WTC11 (cell line): ENCODE data around the gene UGT1A10. TPM values are rescaled to one million over a fixed set of nuclear protein-coding genes. Genes with fewer than 3 reads are reported as not detected.

ENCODE experiments used
- ATAC-seq: fragments of 200-7000 bp; cut with Tn5 transposase; 2 replicates; pipeline ENCODE4 v1.10.0; 2021; ENCODE audit warnings: mild to moderate bottlenecking, moderate library complexity
- CTCF ChIA-PET: fragments of 300-600 bp; sonication (Branson Sonifier 250); formaldehyde crosslinking; loops from one replicate; lab custom pipeline; 2021; ENCODE audit warnings: antibody characterized with exemption; lab: Charles Lee
- POLR2A ChIA-PET: fragments of 350-600 bp; sonication (Branson Sonifier 250); formaldehyde crosslinking; loops from one replicate; lab custom pipeline; 2021; ENCODE audit warnings: antibody characterized with exemption; lab: Charles Lee
- DNase-seq: peaks from one replicate; pipeline ENCODE4 v3.0.0; 2021; ENCODE audit warnings: low spot score
- H3K27ac Mint-ChIP-seq: 2 replicates; pipeline ENCODE4 v1.8.0; 2021; ENCODE audit warnings: mixed read lengths
- H3K27me3 Mint-ChIP-seq: 2 replicates; pipeline ENCODE4 v1.8.0; 2021; ENCODE audit warnings: low read depth, mild to moderate bottlenecking, moderate library complexity, mixed read lengths
- H3K36me3 Mint-ChIP-seq: 2 replicates; pipeline ENCODE4 v1.8.0; 2021; ENCODE audit warnings: mixed read lengths
- H3K4me1 Mint-ChIP-seq: 2 replicates; pipeline ENCODE4 v1.8.0; 2022; ENCODE audit warnings: mixed read lengths
- H3K4me3 Mint-ChIP-seq: 2 replicates; pipeline ENCODE4 v1.8.0; 2021; ENCODE audit warnings: mild to moderate bottlenecking, moderate library complexity, mixed read lengths
- H3K9me3 Mint-ChIP-seq: 2 replicates; pipeline ENCODE4 v1.8.0; 2021; ENCODE audit warnings: mixed read lengths
- CBFB ChIP-seq: sonication (generic); formaldehyde crosslinking; IDR thresholded peaks from 2 replicates; pipeline ENCODE4 v1.8.1; 2022; ENCODE audit warnings: mild to moderate bottlenecking, low read depth, missing genetic modification reagents
- CREM ChIP-seq: sonication (generic); formaldehyde crosslinking; IDR thresholded peaks from 2 replicates; pipeline ENCODE4 v1.8.1; 2022; ENCODE audit warnings: mild to moderate bottlenecking, missing genetic modification reagents, moderate library complexity
- ELF4 ChIP-seq: sonication (generic); formaldehyde crosslinking; IDR thresholded peaks from 2 replicates; pipeline ENCODE4 v1.8.1; 2022; ENCODE audit warnings: low read depth, mild to moderate bottlenecking, moderate library complexity, missing genetic modification reagents
- EMX1 ChIP-seq: fragments of 250-450 bp; sonication (Bioruptor Pico); IDR thresholded peaks from 2 replicates; pipeline ENCODE4 v1.8.0; 2021; ENCODE audit warnings: mild to moderate bottlenecking
- GRHL2 ChIP-seq: fragments of 250-450 bp; sonication (Bioruptor Pico); IDR thresholded peaks from 2 replicates; pipeline ENCODE4 v1.8.0; 2022; ENCODE audit warnings: mild to moderate bottlenecking, moderate library complexity; ENCODE audit not compliant: insufficient replicate concordance, severe bottlenecking
- IRF2 ChIP-seq: sonication (generic); formaldehyde crosslinking; IDR thresholded peaks from 2 replicates; pipeline ENCODE4 v1.8.0; 2022; ENCODE audit warnings: low read depth, missing genetic modification reagents, borderline replicate concordance
- JAZF1 ChIP-seq: fragments of 250-450 bp; sonication (Bioruptor Pico); IDR thresholded peaks from 2 replicates; pipeline ENCODE4 v1.9.0; 2021; ENCODE audit warnings: moderate library complexity, mild to moderate bottlenecking, inconsistent platforms
- JUN ChIP-seq: sonication (generic); formaldehyde crosslinking; IDR thresholded peaks from 2 replicates; pipeline ENCODE4 v1.8.0; 2023; ENCODE audit warnings: mild to moderate bottlenecking, missing genetic modification reagents
- NFATC4 ChIP-seq: fragments of 250-450 bp; sonication (Bioruptor Pico); IDR thresholded peaks from 2 replicates; pipeline ENCODE4 v1.9.0; 2021; ENCODE audit warnings: mild to moderate bottlenecking
- SMAD3 ChIP-seq: sonication (generic); formaldehyde crosslinking; IDR thresholded peaks from 2 replicates; pipeline ENCODE4 v1.8.0; 2022; ENCODE audit warnings: missing genetic modification reagents, mild to moderate bottlenecking, borderline replicate concordance
- TEAD4 ChIP-seq: sonication (generic); formaldehyde crosslinking; IDR thresholded peaks from 2 replicates; pipeline ENCODE4 v1.8.0; 2022; ENCODE audit warnings: mild to moderate bottlenecking, missing genetic modification reagents
- ZNF396 ChIP-seq: fragments of 250-450 bp; sonication (Bioruptor Pico); IDR thresholded peaks from 2 replicates; pipeline ENCODE4 v1.8.0; 2021; ENCODE audit warnings: mild to moderate bottlenecking, moderate library complexity, borderline replicate concordance
- ZNF416 ChIP-seq: fragments of 250-450 bp; sonication (Bioruptor Pico); IDR thresholded peaks from 2 replicates; pipeline ENCODE4 v1.9.0; 2021; ENCODE audit warnings: mild to moderate bottlenecking, inconsistent platforms
- ZNF671 ChIP-seq: fragments of 250-450 bp; sonication (Bioruptor Pico); IDR thresholded peaks from 2 replicates; pipeline ENCODE4 v1.8.0; 2021; ENCODE audit warnings: mild to moderate bottlenecking
- total RNA-seq: library from RNA; stranded (reverse); gene quantifications from 3 replicates; pipeline ENCODE4 v1.2.3, GENCODE V29; 2021
- TF ChIP-seq, protein P1 (sequence below): sonication (generic); formaldehyde crosslinking; IDR thresholded peaks from 2 replicates; pipeline ENCODE4 v1.8.1; 2022; ENCODE audit warnings: missing genetic modification reagents, borderline replicate concordance
- TF ChIP-seq, protein P2 (sequence below): fragments of 250-450 bp; sonication (Bioruptor Pico); IDR thresholded peaks from 2 replicates; pipeline ENCODE4 v1.9.0; 2021; ENCODE audit warnings: mild to moderate bottlenecking
- TF ChIP-seq, protein P3 (sequence below): sonication (generic); formaldehyde crosslinking; IDR thresholded peaks from 2 replicates; pipeline ENCODE4 v1.8.1; 2022; ENCODE audit warnings: low read depth, mild to moderate bottlenecking, moderate library complexity, missing genetic modification reagents, borderline replicate concordance
- TF ChIP-seq, protein P4 (sequence below): sonication (generic); formaldehyde crosslinking; IDR thresholded peaks from 2 replicates; pipeline ENCODE4 v1.8.1; 2023; ENCODE audit warnings: mild to moderate bottlenecking, missing genetic modification reagents
- TF ChIP-seq, protein P5 (sequence below): fragments of 250-450 bp; sonication (Bioruptor Pico); IDR thresholded peaks from 2 replicates; pipeline ENCODE4 v1.8.0; 2021; ENCODE audit warnings: mild to moderate bottlenecking

The UGT1A10 gene
- total RNA-seq, 1 experiment from 2014 or later = not detected

DNA sequence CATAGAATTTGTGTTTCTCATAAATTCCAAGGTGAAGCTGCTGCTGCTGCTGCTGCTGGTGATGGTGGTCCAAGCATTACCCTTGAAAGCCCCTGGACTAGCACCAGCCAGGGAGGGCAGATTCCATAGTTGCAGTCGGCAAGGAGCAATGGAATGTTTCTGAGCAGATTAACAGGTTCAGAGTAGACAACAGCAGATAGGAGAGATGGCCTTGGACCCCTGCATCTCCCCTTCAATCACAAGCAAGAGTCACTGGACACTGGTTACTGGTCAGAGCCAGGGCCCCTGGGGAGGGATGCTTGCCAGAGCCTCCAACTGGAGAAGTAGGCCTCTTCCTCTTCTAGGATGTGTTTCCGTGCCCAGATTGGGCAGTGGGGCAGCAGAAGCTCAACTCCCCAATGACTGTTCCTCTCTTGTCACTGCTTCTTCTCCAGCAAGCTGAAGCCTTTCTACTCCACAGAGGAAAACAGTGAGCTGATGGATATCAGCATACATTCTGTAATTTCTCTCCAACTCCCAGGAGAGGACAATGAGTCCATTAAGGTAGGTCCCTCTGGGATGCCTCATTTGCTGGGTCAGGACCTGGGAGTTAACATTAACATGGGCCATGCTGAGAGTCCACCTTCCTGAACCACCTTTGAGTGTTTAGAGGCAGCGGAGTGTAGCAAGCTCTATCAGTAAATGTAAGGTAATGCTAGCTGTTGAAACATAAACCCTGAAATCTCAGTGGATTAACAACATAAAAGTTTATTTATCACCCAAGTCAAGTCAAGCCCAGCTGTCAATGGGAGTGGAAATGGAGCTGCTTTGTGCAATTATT is 177.2 kb downstream of the UGT1A10 start:
- CTCF ChIA-PET = no interaction called here
- H3K36me3 Mint-ChIP-seq = no peaks in the 10 kb centered on the region
- no peak for DNase-seq
- no peak overlapping the region for H3K27ac Mint-ChIP-seq
- H3K27me3 Mint-ChIP-seq = no peaks in the 10 kb centered on the region; the same call in 1 of the 2 replicates
- TF ChIP-seq SMAD3 (CRISPR knock-in tag) (no peak), CBFB (CRISPR knock-in tag) (no peak), ZNF396 (CRISPR knock-in tag) (no peak), ELF4 (CRISPR knock-in tag) (no peak), CREM (CRISPR knock-in tag) (no peak), JUN (CRISPR knock-in tag) (no peak), ZNF671 (CRISPR knock-in tag) (no peak), NFATC4 (CRISPR knock-in tag) (no peak), JAZF1 (CRISPR knock-in tag) (no peak), TEAD4 (CRISPR knock-in tag) (no peak), EMX1 (CRISPR knock-in tag) (no peak), IRF2 (CRISPR knock-in tag) (no peak), ZNF416 (CRISPR knock-in tag) (no peak), GRHL2 (CRISPR knock-in tag) (no peak)
- TF ChIP-seq, protein P1, sequence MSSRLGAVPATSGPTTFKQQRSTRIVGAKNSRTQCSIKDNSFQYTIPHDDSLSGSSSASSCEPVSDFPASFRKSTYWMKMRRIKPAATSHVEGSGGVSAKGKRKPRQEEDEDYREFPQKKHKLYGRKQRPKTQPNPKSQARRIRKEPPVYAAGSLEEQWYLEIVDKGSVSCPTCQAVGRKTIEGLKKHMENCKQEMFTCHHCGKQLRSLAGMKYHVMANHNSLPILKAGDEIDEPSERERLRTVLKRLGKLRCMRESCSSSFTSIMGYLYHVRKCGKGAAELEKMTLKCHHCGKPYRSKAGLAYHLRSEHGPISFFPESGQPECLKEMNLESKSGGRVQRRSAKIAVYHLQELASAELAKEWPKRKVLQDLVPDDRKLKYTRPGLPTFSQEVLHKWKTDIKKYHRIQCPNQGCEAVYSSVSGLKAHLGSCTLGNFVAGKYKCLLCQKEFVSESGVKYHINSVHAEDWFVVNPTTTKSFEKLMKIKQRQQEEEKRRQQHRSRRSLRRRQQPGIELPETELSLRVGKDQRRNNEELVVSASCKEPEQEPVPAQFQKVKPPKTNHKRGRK (CRISPR knock-in tag) = no peak
- TF ChIP-seq, protein P2, sequence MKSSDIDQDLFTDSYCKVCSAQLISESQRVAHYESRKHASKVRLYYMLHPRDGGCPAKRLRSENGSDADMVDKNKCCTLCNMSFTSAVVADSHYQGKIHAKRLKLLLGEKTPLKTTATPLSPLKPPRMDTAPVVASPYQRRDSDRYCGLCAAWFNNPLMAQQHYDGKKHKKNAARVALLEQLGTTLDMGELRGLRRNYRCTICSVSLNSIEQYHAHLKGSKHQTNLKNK = no peak
- TF ChIP-seq, protein P3, sequence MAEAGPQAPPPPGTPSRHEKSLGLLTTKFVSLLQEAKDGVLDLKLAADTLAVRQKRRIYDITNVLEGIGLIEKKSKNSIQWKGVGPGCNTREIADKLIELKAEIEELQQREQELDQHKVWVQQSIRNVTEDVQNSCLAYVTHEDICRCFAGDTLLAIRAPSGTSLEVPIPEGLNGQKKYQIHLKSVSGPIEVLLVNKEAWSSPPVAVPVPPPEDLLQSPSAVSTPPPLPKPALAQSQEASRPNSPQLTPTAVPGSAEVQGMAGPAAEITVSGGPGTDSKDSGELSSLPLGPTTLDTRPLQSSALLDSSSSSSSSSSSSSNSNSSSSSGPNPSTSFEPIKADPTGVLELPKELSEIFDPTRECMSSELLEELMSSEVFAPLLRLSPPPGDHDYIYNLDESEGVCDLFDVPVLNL (CRISPR knock-in tag) = no peak
- TF ChIP-seq, protein P4, sequence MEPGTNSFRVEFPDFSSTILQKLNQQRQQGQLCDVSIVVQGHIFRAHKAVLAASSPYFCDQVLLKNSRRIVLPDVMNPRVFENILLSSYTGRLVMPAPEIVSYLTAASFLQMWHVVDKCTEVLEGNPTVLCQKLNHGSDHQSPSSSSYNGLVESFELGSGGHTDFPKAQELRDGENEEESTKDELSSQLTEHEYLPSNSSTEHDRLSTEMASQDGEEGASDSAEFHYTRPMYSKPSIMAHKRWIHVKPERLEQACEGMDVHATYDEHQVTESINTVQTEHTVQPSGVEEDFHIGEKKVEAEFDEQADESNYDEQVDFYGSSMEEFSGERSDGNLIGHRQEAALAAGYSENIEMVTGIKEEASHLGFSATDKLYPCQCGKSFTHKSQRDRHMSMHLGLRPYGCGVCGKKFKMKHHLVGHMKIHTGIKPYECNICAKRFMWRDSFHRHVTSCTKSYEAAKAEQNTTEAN (CRISPR knock-in tag) = no peak
- TF ChIP-seq, protein P5, sequence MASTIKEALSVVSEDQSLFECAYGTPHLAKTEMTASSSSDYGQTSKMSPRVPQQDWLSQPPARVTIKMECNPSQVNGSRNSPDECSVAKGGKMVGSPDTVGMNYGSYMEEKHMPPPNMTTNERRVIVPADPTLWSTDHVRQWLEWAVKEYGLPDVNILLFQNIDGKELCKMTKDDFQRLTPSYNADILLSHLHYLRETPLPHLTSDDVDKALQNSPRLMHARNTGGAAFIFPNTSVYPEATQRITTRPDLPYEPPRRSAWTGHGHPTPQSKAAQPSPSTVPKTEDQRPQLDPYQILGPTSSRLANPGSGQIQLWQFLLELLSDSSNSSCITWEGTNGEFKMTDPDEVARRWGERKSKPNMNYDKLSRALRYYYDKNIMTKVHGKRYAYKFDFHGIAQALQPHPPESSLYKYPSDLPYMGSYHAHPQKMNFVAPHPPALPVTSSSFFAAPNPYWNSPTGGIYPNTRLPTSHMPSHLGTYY (CRISPR knock-in tag) = no peak
- TF ChIP-seq, all 79 proteins: peak for 0
- ATAC-seq = no peak
- Mint-ChIP-seq H3K9me3 (peaks cover 11% of the 10 kb centered on the region), H3K4me1 (no peaks in the 10 kb centered on the region), H3K4me3 (no peak overlapping the region)
- POLR2A ChIA-PET = no interaction called here
